Measurements from ENCODE around the gene TES. TPM values are rescaled to one million over a fixed set of nuclear protein-coding genes. Genes with fewer than 3 reads are reported as not detected.

Gene TES
- total and polyA plus RNA-seq, 9 of the 15 experiments (the other 6 are each of a cell fraction or from before 2014, with no cell fraction given) = 20.7 to 61.6 (median 53.8) TPM

- TF ChIP-seq REST (IDR thresholded peaks at IDR 0.05; ENCODE audit: borderline replicate concordance) (peak; percentile 89), REST (CRISPR knock-in tag; IDR thresholded peaks at IDR 0.05; ENCODE audit: low read depth) (no peak), GMEB1 (CRISPR knock-in tag; IDR thresholded peaks at IDR 0.05) (no peak), TARDBP (IDR thresholded peaks at IDR 0.05) (no peak), CTCF (IDR thresholded peaks at IDR 0.05 in 2 of 3, conservative IDR thresholded peaks at IDR 0.05 in 1 of 3; ENCODE audit: insufficient read depth in 2 of 3, low read depth in 1 of 3, low read length in 3 of 3) (peak; percentile 70 to 92 (median 79)), ZBTB17 (CRISPR knock-in tag; IDR thresholded peaks at IDR 0.05) (no peak), ETV1 (tag; conservative IDR thresholded peaks at IDR 0.05; ENCODE audit: low read depth) (no peak)
These were observed 30.0 kb upstream of the TES start (continued) for GRCh38 chr7:116180302-116180701.

Measured in K562 (cell line).